HCT116 (cell line): ENCODE data around the gene PIAS4. TPM values are rescaled to one million over a fixed set of nuclear protein-coding genes. Genes with fewer than 3 reads are reported as not detected.

ENCODE experiments used
- ATAC-seq: fragments of 200-7000 bp; cut with Tn5 transposase; 2 replicates; pipeline ENCODE4 v1.9.1; 2020; ENCODE audit warnings: mild to moderate bottlenecking, moderate library complexity
- BruUV-seq: library from RNA; stranded (reverse); fragments of 400-500 nt; replicated peaks from 2 replicates; lab custom pipeline; 2021; lab: Mats Ljungman, UMichigan
- CTCF ChIA-PET: fragments of 300-600 bp; sonication (Branson Sonifier 250); formaldehyde crosslinking; loops from one replicate; lab custom pipeline; 2021; ENCODE audit warnings: antibody characterized with exemption; lab: Charles Lee
- POLR2A ChIA-PET: fragments of 300-600, 350-600 bp; sonication (Branson Sonifier 250); formaldehyde crosslinking; loops from one replicate; lab custom pipeline; 2021; ENCODE audit warnings: antibody characterized with exemption; lab: Charles Lee
- RAD21 ChIA-PET, 2 experiments: fragments of 300-600 bp; sonication (Branson Sonifier 250); formaldehyde crosslinking; loops; one replicate each; lab custom pipeline; 2023; ENCODE audit warnings: low total read pairs in 2 of 2; ENCODE audit not compliant: uncharacterized antibody in 2 of 2, unreplicated experiment in 2 of 2, low non-redundant PET in 1 of 2; lab: Charles Lee
- DNase-seq: peaks from one replicate; pipeline ENCODE4 v3.0.0-alpha.2; 2010; ENCODE audit warnings: low read depth, low spot score
- H2AFZ ChIP-seq: fragments of 200-600 bp; shearing (Covaris generic), sonication (generic); 2 replicates; pipeline ENCODE4 v1.6.1; 2017; ENCODE audit warnings: low read depth, mixed run types, mixed read lengths, antibody characterized with exemption, low read length; ENCODE audit not compliant: poor library complexity, severe bottlenecking
- H3K27ac ChIP-seq: 2 replicates; pipeline ENCODE4 v1.5.1; 2012; ENCODE audit warnings: low read depth, low read length
- H3K27me3 ChIP-seq: fragments of 200-600 bp; sonication (generic); 2 replicates; pipeline ENCODE4 v1.6.1; 2016; ENCODE audit warnings: mixed run types, low read length, mixed read lengths; ENCODE audit not compliant: insufficient read depth
- H3K36me3 ChIP-seq, 2 experiments: fragments of 200-500 bp in 1 of 2; fragments of 200-600 bp in 1 of 2; sonication (Bioruptor generic) in 1 of 2; sonication (generic) in 1 of 2; 2 replicates each; pipeline versions ENCODE4 v1.5.1 to v1.6.1; 2014 to 2016; ENCODE audit warnings: low read length in 2 of 2, inconsistent platforms in 1 of 2, mixed read lengths in 1 of 2, mixed run types in 1 of 2; ENCODE audit not compliant: insufficient read depth in 2 of 2, control insufficient read depth in 1 of 2
- H3K4me1 ChIP-seq, 2 experiments: fragments of 200-600 bp in 1 of 2; sonication (generic) in 1 of 2; 2 replicates each; pipeline versions ENCODE4 v1.5.1 to v1.6.1; 2012 to 2017; ENCODE audit warnings: low read length in 2 of 2, inconsistent platforms in 1 of 2, mild to moderate bottlenecking in 1 of 2, mixed read lengths in 1 of 2, mixed run types in 1 of 2, moderate library complexity in 1 of 2; ENCODE audit not compliant: insufficient read depth in 2 of 2, control insufficient read depth in 1 of 2
- H3K4me2 ChIP-seq: fragments of 200-600 bp; sonication (generic); 2 replicates; pipeline ENCODE4 v1.6.1; 2017; ENCODE audit warnings: mixed run types, low read length, mixed read lengths
- H3K4me3 ChIP-seq, 2 experiments: fragments of 200-600 bp in 1 of 2; sonication (generic) in 1 of 2; replicated peaks in 1 of 2; 2 replicates each; pipeline ENCODE4 v1.5.1; 2011 to 2016; ENCODE audit warnings: low read length in 2 of 2, control low read depth in 1 of 2, low read depth in 1 of 2, mild to moderate bottlenecking in 1 of 2, mixed read lengths in 1 of 2, mixed run types in 1 of 2
- H3K79me2 ChIP-seq: fragments of 200-600 bp; sonication (generic); 2 replicates; pipeline ENCODE4 v1.6.1; 2017; ENCODE audit warnings: mild to moderate bottlenecking, mixed run types, low read length, moderate library complexity, mixed read lengths; ENCODE audit not compliant: insufficient read depth
- H3K9ac ChIP-seq: fragments of 200-600 bp; sonication (generic); 2 replicates; pipeline ENCODE4 v1.6.1; 2016; ENCODE audit warnings: low read length, mixed read lengths
- H3K9me2 ChIP-seq: fragments of 200-600 bp; sonication (generic), shearing (Covaris generic); 2 replicates; pipeline ENCODE4 v1.6.1; 2017; ENCODE audit warnings: mixed run types, mild to moderate bottlenecking, moderate library complexity; ENCODE audit not compliant: insufficient read depth
- H3K9me3 ChIP-seq, 2 experiments: fragments of 200-500 bp in 1 of 2; fragments of 200-600 bp in 1 of 2; sonication (Bioruptor generic) in 1 of 2; sonication (generic) in 1 of 2; 2 replicates each; pipeline ENCODE4 v1.6.1; 2014 to 2017; ENCODE audit warnings: low read length in 2 of 2, mixed read lengths in 2 of 2, inconsistent platforms in 1 of 2, low read depth in 1 of 2, mild to moderate bottlenecking in 1 of 2, mixed run types in 1 of 2, moderate library complexity in 1 of 2; ENCODE audit not compliant: control insufficient read depth in 1 of 2, insufficient read depth in 1 of 2
- H4K20me1 ChIP-seq: fragments of 200-600 bp; sonication (generic), shearing (Covaris generic); 2 replicates; pipeline ENCODE4 v1.6.1; 2017; ENCODE audit warnings: mixed run types, mild to moderate bottlenecking, moderate library complexity; ENCODE audit not compliant: insufficient read depth
- ATF3 ChIP-seq: IDR thresholded peaks from 2 replicates; pipeline ENCODE4 v1.6.1; 2012
- POLR2A ChIP-seq: IDR thresholded peaks from 2 replicates; pipeline ENCODE4 v1.7.0; 2011; ENCODE audit warnings: borderline replicate concordance; ENCODE audit not compliant: insufficient read depth, insufficient read length; ENCODE audit errors: extremely low read depth
- REST ChIP-seq: IDR thresholded peaks from 2 replicates; pipeline ENCODE4 v1.6.1; 2012; ENCODE audit warnings: low read depth
- SRF ChIP-seq: IDR thresholded peaks from 2 replicates; pipeline ENCODE4 v1.6.1; 2012; ENCODE audit warnings: low read depth
- TCF7L2 ChIP-seq: IDR thresholded peaks from 2 replicates; pipeline ENCODE4 v1.7.0; 2011; ENCODE audit warnings: borderline replicate concordance, inconsistent platforms; ENCODE audit not compliant: insufficient read depth, insufficient read length; ENCODE audit errors: extremely low read depth
- YY1 ChIP-seq: IDR thresholded peaks from 2 replicates; pipeline ENCODE4 v1.6.1; 2011; ENCODE audit warnings: low read length, low read depth, moderate library complexity, mild to moderate bottlenecking; ENCODE audit not compliant: insufficient replicate concordance; ENCODE audit errors: extremely low read depth
- ZFX ChIP-seq: fragments of 450-650 bp; IDR thresholded peaks from 2 replicates; pipeline ENCODE4 v1.6.1; 2017
- ZNF274 ChIP-seq: fragments of 200-500 bp; sonication (Bioruptor generic); IDR thresholded peaks from 2 replicates; pipeline ENCODE4 v1.6.1; 2014; ENCODE audit warnings: mild to moderate bottlenecking, low read depth, low read length, inconsistent platforms
- intact Hi-C: fragments of 100-400 bp; cut with micrococcal nuclease; formaldehyde crosslinking; loops from 2 replicates; pipeline ENCODE4 v1.10.0; 2022
- total RNA-seq: library from RNA; stranded (reverse); gene quantifications from one replicate; pipeline ENCODE4 v1.2.1, GENCODE V29; 2021; ENCODE audit not compliant: unreplicated experiment
- TF ChIP-seq, protein P1 (sequence below), 3 experiments: fragments of 200-600 bp in 1 of 3; sonication (generic) in 1 of 3; IDR thresholded peaks in 2 of 3; conservative IDR thresholded peaks in 1 of 3; 2 replicates each; pipeline ENCODE4 v1.5.1; 2012 to 2017; ENCODE audit warnings: low read depth in 2 of 3, low read length in 2 of 3, antibody characterized with exemption in 1 of 3, borderline replicate concordance in 1 of 3, control low read depth in 1 of 3, mild to moderate bottlenecking in 1 of 3, mixed read lengths in 1 of 3, mixed run types in 1 of 3, moderate library complexity in 1 of 3; ENCODE audit not compliant: insufficient read depth in 1 of 3

Gene PIAS4
- total RNA-seq, 1 experiment from 2014 or later: 28.4 TPM

GRCh38 chr19:3987619-3988371 is 19.7 kb upstream of the PIAS4 start (continued):
- no peak for TF ChIP-seq YY1
- no peak for TF ChIP-seq TCF7L2
- TF ChIP-seq, protein P1, sequence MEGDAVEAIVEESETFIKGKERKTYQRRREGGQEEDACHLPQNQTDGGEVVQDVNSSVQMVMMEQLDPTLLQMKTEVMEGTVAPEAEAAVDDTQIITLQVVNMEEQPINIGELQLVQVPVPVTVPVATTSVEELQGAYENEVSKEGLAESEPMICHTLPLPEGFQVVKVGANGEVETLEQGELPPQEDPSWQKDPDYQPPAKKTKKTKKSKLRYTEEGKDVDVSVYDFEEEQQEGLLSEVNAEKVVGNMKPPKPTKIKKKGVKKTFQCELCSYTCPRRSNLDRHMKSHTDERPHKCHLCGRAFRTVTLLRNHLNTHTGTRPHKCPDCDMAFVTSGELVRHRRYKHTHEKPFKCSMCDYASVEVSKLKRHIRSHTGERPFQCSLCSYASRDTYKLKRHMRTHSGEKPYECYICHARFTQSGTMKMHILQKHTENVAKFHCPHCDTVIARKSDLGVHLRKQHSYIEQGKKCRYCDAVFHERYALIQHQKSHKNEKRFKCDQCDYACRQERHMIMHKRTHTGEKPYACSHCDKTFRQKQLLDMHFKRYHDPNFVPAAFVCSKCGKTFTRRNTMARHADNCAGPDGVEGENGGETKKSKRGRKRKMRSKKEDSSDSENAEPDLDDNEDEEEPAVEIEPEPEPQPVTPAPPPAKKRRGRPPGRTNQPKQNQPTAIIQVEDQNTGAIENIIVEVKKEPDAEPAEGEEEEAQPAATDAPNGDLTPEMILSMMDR (IDR thresholded peaks at IDR 0.05 in 2 of 3, conservative IDR thresholded peaks at IDR 0.05 in 1 of 3; ENCODE audit: borderline replicate concordance in 1 of 3, insufficient read depth in 1 of 3, low read depth in 2 of 3, low read length in 2 of 3): peak; percentile 67 to 89 (median 72); a peak in 5 of 6 replicates

DNA sequence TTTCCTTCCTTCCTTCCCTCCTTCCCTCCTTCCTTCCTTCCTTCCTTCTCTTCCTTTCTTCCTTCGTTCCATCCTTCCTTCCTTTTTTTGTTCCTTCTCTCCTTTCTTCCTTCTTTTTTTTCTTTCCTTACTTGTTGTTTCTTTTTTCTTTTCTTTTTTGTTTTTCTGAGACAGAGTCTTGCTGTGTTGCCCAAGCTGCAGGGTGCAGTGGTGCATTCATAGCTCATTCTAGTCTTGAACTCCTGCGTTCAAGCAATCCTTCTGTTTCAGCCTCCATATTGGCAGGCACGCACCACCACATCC is 16.8 kb upstream of the PIAS4 start:
- CTCF ChIA-PET: interaction anchor here (0.6 to 2.3 kb wide), 6 partner anchors 9 to 217 kb away, joined by 3 to 10 read pairs (median 4); no protein-coding TSS in a partner anchor
- intact Hi-C loops: no loop called here
- H3K9ac ChIP-seq: no peak overlapping the region

More for the DNA sequence above, 16.8 kb upstream of the PIAS4 start:
- Histone ChIP-seq H3K9me3 (no peaks in the 10 kb centered on the region), H2AFZ (peak overlapping the region; percentile 44), H3K27ac (no peak overlapping the region), H3K36me3 (no peaks in the 10 kb centered on the region), H4K20me1 (no peaks in the 10 kb centered on the region), H3K4me1 (peaks cover 15 to 29% of the 10 kb centered on the region in 2 experiments), H3K4me3 (no peak overlapping the region), H3K9me2 (no peaks in the 10 kb centered on the region), H3K4me2 (peak overlapping the region; percentile 80), H3K79me2 (no peaks in the 10 kb centered on the region), H3K27me3 (no peaks in the 10 kb centered on the region)
- RAD21 ChIA-PET: no interaction called here
- no peak for DNase-seq
- no peak for ATAC-seq
- POLR2A ChIA-PET: interaction anchor here (0.9 to 1.2 kb wide), 2 partner anchors 9 to 16 kb away, joined by 3 to 4 read pairs; no protein-coding TSS in a partner anchor
- no TSS peak for BruUV-seq
- no peak for TF ChIP-seq ATF3
- no peak for TF ChIP-seq REST
- TF ChIP-seq SRF: no peak
- no peak for TF ChIP-seq POLR2A
- no peak for TF ChIP-seq ZFX
- no peak for TF ChIP-seq ZNF274
